Measurements from ENCODE around the gene PRDM16.

DNA sequence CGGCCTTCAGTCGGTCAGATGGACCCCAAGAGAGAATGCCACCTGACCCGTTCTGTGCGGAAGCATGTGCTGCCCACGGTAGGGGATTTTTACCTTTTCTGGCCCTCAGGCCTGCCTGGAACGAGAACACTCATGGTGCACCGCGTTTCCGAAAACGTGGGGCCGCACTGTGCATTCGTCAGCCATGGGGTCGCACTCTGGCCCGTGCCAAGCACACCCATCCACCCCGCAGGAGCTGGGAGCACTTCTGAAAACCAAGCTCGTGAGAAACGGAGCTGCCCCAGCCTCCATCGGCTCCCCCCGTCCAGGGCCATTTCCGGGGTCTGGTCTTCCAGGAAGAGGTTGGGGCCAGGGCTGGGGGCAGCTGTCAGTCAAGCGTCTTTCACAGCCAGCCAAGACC is 72.8 kb downstream of the PRDM16 start:
- TF ChIP-seq, protein P1, sequence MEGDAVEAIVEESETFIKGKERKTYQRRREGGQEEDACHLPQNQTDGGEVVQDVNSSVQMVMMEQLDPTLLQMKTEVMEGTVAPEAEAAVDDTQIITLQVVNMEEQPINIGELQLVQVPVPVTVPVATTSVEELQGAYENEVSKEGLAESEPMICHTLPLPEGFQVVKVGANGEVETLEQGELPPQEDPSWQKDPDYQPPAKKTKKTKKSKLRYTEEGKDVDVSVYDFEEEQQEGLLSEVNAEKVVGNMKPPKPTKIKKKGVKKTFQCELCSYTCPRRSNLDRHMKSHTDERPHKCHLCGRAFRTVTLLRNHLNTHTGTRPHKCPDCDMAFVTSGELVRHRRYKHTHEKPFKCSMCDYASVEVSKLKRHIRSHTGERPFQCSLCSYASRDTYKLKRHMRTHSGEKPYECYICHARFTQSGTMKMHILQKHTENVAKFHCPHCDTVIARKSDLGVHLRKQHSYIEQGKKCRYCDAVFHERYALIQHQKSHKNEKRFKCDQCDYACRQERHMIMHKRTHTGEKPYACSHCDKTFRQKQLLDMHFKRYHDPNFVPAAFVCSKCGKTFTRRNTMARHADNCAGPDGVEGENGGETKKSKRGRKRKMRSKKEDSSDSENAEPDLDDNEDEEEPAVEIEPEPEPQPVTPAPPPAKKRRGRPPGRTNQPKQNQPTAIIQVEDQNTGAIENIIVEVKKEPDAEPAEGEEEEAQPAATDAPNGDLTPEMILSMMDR (IDR thresholded peaks at IDR 0.05) = no peak
- no peak for TF ChIP-seq POLR2A (IDR thresholded peaks at IDR 0.05)
